Transverse colon (tissue), 4 donors: ENCODE data around the gene NKAIN2.

Source experiments
- CTCF ChIP-seq, 5 experiments: fragments of 200-600 bp in 3 of 5; fragments of 450-650 bp in 2 of 5; sonication (generic) in 3 of 5; IDR thresholded peaks; 1 replicate in 2 of 5; 2 replicates in 3 of 5; pipeline ENCODE4 v1.5.1; 2016 to 2017; ENCODE audit warnings: antibody characterized with exemption in 5 of 5, inconsistent platforms in 3 of 5, mild to moderate bottlenecking in 2 of 5, moderate library complexity in 1 of 5
- EP300 ChIP-seq: sonication (generic); formaldehyde crosslinking; IDR thresholded peaks from one replicate; pipeline ENCODE4 v1.6.1; 2017; ENCODE audit warnings: antibody characterized with exemption, low read depth
- POLR2AphosphoS5 ChIP-seq, 3 donors: sonication (generic); formaldehyde crosslinking; IDR thresholded peaks; one replicate each; pipeline ENCODE4 v1.6.1; 2016; ENCODE audit warnings: antibody characterized with exemption in 3 of 3

GRCh38 chr6:124869416-124869815 lies 1065.8 kb downstream of the NKAIN2 start:
- TF ChIP-seq CTCF (IDR thresholded peaks at IDR 0.05) (no peak), POLR2AphosphoS5 (IDR thresholded peaks at IDR 0.05) (no peak), EP300 (no peak)
